Stimulated activated CD4-positive, alpha-beta T cell treated with anti-CD3 and anti-CD28 coated beads, Interleukin-4, amount 100 ng/mL, for 1 hour (primary cell): ENCODE results near the gene GPRIN3.
"Not testable (repeated sequence)": the region's sequence is repeated elsewhere in the genome, so short reads cannot be mapped to it uniquely, and the experiment has no call there.

ENCODE experiments used
- DNase-seq: peaks from one replicate; pipeline ENCODE4 v3.0.0-alpha.2; 2020

The GPRIN3 gene

GRCh38 chr4:89309154-89309553, 1.6 kb upstream of the GPRIN3 start:
- DNase-seq: not testable (repeated sequence)

- DNase-seq: no peak
These were observed 531 bp upstream of the GPRIN3 start for GRCh38 chr4:89308161-89308500.

- DNase-seq: no peak
These were observed 488 bp downstream of the GPRIN3 start for GRCh38 chr4:89307178-89307445.

- no peak for DNase-seq
These were observed 968 bp downstream of the GPRIN3 start for GRCh38 chr4:89306486-89307177.

DNA sequence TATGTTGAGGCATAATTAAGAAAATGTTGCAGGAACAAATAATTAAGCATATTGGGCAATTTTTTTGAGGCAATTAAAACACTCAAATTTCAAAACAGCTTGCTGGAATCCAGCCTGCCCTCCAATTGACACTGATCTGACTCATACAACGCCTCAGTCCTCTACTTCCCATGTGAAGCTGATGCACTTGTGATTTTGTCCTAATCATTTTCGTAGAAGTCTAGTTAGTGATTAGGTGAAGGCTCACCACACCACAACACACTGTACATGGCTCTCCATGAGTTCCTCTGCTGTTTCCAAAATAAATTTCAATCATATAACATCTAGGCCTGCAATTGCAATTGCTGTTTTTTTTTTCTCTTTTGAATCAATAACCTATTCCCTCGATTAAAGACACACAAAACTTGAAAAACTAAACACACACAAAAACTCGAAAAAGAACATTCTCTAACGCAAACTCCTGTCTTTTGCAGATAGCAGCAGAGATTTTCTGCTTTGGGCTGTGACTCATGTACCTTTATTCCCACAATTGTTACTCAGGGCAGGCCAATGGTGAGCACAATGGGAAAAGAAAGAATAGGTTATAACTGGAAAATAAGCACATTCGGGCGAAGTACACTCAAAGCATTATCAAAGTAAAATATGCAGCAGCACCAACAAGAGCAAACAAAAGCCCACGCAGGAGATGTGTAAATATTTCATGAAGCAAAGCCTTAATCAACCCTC, 1.7 kb downstream of the GPRIN3 start:
- no peak for DNase-seq

DNA sequence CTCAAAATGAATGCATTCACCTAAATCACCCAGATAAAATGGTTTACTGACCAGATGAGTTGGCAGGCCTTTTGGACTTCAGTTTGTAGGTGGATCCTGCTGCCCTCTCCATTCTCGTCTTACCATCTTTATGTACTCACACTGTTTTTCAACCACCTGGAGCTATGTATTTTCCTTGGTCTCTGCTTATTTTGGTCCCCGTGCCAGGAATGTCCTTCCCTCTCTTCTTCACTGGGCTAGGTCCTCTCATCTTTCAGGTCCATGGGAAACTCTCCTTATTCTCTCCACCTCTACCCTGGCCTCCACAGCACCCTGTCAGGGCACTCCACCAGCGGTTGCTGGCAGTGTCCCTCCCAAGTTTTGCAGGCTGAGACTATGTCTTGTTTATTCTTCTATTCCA, 2.6 kb downstream of the GPRIN3 start:
- DNase-seq: no peak

- no peak for DNase-seq
These were observed 3.7 kb downstream of the GPRIN3 start for GRCh38 chr4:89303814-89304388.

DNA sequence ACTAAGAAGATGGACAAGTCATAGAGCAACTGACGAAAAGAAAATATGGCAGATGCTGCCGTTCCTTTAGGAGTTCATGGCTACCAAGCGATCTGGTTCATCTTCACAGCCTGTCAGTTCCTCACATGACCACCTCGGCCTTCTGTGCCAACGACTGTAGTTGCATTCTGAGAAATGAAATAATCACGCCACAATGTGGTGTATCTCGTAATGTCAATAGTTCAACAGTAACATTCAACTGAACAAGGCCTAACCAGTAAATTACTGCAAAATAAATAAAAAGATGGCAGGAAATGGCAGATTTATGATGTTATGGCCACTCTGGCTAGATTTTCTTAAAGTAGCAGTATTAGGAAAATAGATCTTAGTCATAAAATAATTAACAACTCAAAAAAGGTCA, 4.4 kb downstream of the GPRIN3 start:
- DNase-seq: no peak

GRCh38 chr4:89301902-89302301, 5.7 kb downstream of the GPRIN3 start:
- no peak for DNase-seq

- DNase-seq: no peak
These were observed 6.6 kb downstream of the GPRIN3 start for GRCh38 chr4:89301003-89301402.

DNA sequence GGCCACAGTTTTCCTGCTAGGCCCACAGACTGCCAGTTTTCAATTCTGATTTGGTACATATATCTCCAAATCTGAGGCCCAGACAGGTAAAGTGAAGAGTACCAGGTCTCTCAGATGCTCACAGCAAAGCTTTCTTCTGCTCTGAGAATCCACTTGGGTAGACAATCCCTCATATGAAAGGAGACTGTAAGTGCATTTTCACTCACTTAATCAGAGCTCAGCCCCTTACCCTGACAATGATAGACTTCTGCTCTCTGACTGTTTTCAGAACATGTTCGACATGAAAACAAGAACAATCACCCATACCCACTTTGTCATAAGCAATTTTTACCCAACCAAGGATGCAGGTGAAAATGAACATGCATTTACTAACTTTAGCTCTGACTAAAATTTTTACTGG, 7.1 kb downstream of the GPRIN3 start:
- no peak for DNase-seq

DNA sequence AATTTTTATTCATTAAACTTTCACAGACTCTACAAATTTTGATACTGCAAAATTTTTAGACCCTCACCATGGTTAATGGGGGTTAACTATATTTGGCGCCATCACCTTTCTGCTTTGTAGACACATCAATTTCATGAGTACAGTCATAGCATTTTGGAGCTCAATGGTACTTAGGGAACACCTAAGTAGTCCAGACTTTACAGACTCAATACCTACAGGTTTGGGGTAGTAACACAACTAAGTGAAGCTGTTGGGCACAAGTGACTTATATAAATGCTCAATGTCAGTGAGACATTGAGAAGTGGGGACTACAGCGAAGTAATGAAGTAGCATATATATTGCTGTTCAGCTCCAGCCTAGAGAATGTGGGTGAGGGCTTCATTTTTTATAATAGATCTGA, 7.5 kb downstream of the GPRIN3 start:
- DNase-seq: no peak

GRCh38 chr4:89299153-89299791, 8.3 kb downstream of the GPRIN3 start:
- DNase-seq: no peak

DNA sequence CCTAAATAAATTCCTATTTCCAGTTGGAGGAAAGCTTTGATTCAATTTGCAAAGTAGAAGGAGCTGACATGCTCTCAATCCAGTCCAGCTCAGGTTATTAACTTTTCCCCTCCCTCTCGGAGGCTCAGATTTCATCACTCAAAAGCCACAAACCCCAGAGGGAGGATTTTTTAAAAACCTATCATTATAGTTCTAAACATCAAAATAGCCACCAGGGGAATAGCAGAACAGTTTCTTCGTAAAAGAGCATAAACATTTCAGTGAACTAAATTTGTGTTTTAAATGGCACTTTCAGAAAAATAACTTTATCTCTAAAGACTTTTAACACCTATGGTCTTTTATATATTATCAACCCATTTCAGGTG, 8.8 kb downstream of the GPRIN3 start:
- no peak for DNase-seq

GRCh38 chr4:89298155-89298554, 9.4 kb downstream of the GPRIN3 start:
- no peak for DNase-seq

DNA sequence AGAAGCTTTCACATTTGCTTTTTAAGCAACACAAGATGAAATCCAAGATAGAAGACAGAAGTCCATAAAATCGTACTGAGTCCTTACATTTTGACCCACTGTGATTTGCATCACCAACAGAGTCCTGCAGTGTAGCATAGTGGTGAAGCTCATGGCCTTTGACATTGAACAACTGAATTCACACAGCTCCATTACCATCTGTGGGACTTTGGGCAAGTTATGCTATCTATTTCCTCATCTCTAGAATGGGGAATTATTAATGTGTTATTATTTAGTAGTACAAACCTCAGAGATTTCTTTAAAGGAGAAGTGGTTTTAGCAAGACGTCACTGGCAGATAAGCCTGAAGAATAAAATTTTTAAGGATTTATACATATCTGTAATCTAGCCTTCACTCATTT, 10.7 kb downstream of the GPRIN3 start:
- DNase-seq: no peak

GRCh38 chr4:89296399-89296798, 11.2 kb downstream of the GPRIN3 start:
- DNase-seq: no peak

GRCh38 chr4:89295415-89295927, 12.1 kb downstream of the GPRIN3 start:
- no peak for DNase-seq

DNA sequence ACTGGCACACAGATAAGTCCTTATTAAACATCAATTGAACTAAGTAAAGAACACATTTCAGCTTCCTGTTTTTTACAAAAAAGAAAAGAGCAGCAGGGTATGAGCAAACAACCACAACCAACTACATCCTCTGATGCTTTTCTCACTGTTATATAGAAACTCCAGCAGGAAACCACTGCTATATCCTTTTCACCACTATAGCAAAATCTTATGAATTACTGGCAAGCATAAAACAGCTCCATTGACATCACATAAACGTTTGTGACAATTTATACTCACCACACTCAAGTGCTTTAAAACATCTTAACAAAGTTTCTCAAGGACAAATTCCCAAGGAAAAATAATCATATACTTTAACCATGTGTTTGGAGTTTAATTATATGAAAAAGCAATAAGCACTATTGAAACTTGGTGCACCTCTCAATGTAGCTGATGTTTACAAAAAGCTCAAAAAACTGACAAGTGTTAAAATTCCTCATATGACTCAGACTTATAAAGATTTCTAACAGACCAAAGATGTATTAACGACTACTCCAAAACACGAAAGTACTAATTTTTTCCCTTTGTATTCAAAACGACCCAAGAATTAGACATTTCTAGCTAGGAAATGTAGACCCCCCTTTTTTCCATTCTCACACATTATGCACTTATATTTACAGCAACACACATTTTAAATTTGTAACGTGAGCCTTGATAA, 12.9 kb downstream of the GPRIN3 start:
- DNase-seq: no peak

DNA sequence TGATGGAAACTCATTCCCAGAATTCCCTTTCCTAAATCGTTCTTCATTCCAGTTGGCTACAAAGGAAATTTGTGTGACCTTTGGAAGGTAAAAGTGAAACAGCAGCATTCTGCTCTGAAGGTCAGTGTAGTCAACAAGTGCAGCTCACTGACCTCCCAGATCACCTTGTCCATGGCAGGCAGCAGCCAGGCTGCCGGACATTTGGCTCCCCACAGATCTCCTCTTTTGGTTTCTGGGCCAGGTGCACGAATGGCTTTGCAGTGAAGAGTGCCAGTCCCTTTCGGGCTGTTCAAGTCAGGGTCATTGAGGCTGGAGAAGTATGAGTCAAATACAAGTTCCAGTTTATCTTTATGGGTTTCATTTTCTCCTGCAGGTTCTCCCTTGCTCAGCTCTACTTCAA, 14.3 kb downstream of the GPRIN3 start:
- DNase-seq: no peak

DNA sequence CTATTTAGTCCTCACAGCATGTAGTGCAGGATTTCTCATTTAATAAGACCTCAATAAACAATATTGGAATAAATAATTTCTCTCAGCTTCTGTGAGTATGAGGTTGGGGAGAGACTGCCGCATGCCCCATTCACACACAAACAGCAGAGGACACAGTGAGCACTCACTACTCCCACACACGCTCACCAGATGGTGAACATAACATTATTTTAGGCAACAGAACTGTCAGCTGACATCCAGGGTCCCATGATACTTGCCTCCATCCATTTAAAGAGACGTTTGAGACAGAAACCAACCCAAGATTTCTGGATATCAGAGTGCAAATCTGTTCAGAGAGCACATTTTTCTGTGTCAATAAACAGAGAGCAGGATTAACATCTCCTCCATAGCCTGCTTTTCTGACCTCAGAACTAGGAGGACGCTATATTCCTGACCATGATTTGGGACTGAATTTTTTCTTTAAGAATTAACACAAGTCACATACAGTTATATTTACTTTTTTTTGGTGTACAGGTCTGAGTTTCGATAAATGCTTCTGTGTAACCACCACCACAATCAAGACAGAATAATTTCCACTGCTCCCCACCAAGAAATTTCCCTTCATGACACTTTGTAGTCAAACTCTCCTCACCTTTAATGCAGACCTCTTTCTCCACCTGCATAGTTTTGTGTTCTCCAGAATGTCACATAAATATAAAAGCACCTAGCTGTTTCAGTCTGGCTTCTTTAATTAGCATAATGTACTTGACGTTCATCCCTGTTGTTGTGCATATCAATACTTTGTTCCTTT, 16.7 kb downstream of the GPRIN3 start:
- no peak for DNase-seq

DNA sequence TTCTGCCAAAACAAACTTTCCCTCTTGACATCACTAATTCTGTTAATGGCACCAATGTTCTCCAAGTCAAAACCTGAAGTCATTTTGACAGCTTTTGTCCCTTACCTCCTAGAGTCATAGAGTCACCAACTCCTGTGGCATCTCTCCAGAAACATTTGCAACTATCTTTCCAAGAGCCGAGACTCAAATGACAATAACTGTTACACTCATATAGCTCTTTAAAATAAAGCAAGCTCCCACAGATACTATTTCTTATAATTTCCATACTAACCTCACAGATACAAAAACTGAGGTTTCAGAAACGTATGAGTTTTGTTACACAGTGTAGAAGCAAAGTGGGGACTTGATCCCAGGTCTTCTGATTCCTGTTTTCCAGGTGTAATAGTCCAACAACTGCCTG, 18.3 kb downstream of the GPRIN3 start:
- DNase-seq: no peak

GRCh38 chr4:89288430-89288829, 19.2 kb downstream of the GPRIN3 start:
- no peak for DNase-seq
